ENCODE data around the gene MTM1.

Gene MTM1

DNA sequence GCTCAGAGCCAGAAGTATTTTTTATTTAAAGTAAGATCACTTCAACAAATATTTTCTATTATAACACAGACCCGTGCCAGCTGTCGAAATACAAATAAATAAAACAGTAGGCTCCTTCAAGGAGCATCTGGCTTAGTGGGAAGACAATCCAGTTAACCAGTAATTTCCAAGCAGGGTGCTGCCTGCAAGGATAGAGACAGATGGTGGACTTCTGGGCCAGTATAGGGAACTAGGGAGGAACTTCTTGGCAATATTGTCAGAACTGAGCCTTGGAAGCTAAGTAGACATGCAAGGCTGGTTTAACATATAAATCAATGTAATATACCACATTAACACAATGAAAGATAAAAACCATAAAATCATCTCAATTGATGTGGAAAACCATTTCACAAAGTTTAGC is 107.8 kb downstream of the MTM1 start:
- DNase-seq (ENCODE audit: low spot score) = no peak

DNA sequence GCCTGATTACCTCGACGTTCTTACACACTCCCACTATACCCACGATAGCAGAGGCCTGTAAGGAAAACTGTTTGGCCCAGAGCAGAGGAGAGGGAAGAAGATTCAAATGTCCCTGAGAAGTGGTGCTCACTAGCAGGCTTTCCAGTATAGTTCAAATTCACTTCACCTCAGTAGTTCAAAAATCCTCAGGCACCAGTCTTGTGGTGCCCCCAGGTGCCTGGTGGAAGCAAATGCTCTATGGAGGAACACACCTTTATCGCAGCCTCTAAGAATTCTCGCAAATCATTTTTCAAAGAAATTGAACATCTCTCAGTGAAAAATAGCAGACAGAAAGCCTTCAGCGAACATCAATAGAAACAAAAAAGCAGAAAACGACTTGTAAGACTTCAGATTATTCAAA is 112.6 kb downstream of the MTM1 start:
- no peak for DNase-seq (ENCODE audit: low spot score)

DNA sequence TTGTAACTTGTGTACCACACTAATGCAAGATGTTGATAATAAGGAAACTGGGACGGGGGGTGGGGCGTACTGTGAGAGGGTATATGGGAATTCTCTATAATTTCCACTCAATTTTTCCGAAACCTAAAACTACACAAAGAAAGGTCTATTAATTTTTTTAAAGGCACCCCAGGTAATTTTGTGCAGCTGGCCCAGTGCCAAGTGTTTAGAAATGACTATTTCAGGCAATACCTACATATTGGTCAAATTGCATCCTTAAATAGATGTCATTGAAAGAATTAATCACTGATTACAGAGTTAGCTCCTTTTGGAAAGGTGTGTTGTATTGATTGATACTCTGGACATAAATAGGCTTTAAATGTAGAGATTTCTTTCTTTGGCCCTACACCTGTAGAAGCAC is 114.7 kb downstream of the MTM1 start:
- no peak for DNase-seq (ENCODE audit: low spot score)

DNA sequence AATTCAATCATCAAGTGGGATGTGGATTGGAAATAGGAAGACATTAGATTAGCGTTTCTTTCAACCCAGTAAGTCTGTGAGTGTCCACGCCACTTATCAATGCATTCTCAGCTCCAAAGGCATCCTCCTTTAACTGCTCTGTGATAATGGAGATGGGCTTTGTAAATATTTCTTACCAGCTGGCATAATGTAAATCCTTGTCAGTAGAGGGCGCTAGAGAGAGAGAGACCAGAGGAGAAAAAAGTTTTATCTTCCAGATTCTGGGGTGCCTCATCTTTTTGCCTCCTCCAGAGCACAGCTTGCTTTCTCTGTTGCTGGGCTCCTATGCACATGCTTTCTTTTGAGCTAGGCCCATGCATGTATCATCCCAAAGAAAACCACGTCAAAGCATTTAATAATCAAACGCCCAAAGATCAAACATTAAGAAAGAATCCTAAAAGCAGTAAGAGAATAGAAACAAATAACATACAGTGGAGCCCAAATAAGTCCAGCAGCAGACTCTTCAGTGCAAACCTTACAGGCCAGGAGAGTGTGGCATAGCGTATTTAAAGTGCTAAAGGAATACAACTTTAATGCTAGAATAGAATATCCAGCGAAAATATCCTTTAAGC is 115.2 kb downstream of the MTM1 start:
- DNase-seq (ENCODE audit: low spot score) = peak; percentile 67

DNA sequence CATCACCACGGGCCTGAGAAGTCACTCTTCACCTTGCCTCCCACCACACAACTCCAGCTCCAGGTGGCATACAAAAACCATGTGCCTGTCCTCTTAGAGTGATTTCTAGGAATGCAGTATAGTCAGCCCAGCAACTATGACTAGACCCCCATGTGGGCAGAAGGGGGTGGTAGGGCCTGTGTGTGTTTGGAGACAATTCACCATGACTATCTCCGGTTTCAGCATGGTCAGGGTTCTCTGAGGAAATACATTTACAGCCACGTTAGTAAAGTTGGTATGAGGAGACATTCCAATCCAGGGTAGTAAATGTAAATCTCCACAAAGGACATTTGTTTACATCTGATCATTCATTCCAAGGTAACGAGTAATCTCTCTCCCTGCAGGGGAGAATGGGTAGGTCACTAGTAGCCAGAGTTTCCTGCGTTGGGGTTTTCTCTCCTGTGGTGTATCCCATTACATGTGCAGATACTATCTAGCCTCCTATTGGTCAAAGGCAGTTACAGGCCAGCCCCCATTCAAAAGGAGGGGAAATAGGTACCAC is 120.6 kb downstream of the MTM1 start:
- DNase-seq (ENCODE audit: low spot score) = peak; percentile 82

DNA sequence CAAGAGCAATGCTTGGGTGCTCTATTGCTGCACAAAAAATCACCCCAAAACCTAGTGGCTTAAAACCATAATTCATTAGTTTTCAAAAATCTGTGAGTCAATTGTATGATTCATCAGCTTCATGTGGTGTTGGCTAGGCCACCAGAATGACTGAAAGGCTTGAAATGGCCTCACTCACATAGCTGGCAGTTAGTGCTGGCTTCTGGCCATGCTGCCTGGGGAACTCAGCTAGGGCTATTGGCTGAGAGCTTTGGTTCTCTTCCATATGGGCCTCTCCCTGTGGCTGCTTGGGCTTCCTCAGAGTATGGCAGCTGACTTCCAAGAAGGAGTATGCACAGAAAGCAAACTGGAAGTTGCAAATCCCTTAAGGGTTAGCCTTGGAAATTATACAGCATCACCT is 121.7 kb downstream of the MTM1 start:
- DNase-seq (ENCODE audit: low spot score) = peak; percentile 89

DNA sequence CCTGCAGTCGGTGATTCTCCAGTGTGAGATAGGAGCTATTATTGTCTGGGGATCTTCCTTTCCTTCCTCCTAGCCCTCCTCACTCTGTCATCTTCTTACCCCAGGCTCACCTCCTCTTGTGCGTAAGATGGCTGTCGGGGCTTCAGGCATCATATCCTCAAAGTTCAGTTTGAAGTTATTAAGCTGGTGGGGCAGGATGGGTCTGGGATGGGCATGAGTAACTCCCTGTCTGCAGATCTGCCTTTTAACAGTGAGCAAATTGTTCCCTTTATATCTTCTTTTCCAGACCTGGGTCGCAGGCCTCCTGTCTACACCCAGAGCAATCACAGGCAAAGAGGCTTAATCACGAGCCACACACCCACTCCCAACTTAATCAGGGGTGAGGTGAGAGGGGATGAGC is 123.9 kb downstream of the MTM1 start:
- DNase-seq (ENCODE audit: low spot score) = peak; percentile 15

DNA sequence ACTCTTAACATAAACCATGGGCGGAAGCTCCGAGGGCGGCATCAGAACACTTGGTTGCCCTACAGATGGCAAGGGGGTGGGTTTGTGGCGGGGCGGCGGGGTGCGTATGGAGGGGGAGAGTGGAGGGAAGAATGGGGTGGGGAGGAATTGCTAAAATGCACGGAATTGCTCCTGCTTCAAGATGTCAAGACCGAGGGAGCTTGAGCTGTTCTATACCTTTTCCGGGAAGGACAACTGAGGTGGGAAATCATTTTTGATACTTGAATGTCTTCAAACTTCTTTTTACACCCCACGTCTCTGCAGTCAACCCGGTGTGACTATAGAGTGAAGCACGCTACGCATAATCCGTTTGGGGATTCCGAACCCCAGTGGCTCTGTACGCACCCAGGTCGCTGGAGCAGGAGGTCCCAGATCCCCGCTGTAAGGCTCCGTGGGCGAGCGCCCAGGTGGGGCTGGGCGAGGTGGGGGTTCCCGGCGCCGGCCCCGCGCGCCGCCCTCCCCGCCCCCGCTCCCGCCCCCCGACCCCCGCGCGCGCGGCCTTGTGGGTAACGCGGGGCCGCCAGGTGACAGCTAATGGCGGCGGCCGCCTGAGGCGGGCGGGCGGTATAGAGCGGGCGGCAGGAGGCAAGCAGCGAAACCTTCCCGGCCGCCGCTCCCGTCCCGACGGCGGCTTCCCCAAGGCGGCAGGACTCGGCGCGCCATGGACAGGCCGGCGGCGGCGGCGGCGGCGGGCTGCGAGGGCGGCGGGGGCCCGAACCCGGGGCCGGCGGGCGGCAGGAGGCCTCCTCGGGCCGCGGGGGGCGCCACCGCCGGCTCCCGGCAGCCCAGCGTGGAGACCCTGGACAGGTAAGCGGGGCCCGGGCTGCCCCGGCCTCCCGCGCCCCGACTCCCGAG is 124.7 kb downstream of the MTM1 start, which contains the start of gene MTMR1:
TSS of gene MTMR1 (plus strand) at position 566 of the 894 bp plus-strand sequence. CDS start at position 701, 135 bp downstream.
- peak; percentile 23 for DNase-seq (ENCODE audit: low spot score)

DNA sequence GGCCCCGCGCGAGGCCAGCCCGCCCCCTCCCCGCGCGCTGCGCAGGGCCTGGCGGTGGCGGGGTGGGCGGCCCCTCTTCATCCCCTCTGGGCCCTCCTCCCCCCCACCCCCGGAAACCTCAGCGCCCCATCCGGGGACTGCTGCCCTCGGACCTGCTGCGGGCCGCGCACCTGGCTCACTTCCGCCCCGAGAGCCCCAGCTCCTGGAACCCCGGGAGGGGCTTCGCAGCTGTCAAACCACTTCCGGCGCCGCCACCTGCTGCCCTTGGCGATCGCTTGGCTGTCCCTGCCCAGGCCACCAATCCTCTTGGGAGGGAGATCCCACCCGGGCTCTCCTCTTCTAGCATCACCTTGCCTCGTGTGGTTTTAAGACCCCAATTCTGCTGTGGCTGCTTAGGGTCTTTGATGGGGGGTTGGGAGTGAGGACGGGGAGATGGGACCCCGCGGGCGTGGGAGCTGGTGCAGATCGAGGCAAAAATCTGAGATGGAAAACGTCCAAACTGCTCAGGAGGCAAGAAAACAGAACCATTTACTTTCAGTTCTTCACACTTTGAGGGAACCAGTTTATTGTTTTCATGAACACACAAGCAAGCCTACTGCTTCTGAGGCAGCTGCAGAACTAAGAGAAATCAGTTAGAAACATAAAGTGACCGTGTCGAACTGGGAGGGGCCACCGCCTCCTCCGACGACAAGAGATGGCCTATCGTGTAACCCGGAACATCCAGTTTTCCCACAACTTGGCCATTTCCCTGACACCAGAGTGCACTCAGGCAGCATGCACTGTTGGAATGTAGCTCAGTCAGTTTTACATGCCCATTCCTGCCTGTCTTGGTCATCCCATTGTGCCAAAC is 125.5 kb downstream of the MTM1 start:
- DNase-seq (ENCODE audit: low spot score) = peak; percentile 48

DNA sequence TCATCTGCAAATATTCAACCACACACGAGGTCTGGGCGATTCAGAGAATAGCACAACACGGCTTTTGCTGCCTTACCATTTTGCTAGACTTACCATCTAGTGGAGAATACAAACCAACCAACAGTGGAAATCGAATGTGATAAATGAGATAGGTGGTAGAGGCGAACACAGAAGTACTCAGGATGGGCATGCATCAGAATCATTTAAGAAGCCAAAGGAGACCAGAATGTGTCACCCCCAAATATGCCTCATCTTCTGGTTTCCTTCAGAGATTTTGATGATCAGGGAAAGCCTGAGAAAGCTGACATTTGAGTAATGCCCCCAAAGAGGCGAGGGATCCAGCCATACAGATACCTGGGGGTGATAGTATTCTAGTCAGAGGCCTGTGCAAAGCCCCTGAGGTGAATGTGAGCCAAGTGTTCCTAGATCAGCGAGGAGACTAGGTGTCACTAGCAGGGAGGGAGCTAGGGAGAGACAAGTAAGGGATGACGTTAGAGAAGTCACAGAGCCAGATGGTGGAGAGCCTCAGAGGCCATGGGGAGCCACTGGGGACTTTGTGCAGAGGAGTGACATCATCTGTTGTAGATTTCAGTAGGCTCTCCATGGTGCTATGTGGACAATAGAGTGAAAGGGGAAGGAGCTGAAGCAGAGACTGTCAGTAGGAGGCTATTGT is 126.5 kb downstream of the MTM1 start:
- no peak for DNase-seq (ENCODE audit: low spot score)

DNA sequence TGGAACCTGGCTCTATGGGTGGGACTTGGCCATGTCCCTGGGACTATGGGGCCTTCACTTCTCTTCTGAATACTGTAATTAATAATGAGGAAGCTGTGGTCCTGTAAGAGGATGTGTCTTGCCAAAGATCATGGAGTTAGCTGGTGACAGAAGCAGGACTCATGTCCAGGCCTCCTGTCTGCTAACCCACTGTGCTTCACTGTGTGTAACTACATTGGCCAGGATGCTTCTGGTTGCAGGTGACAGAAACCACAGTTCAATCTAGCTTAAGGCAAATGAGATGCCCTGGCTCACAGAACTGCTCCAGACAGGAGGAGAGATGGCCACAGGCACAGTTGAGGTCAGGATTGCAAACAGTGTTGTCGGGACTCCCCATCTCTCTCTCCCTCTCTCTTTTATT is 127.9 kb downstream of the MTM1 start:
- DNase-seq (ENCODE audit: low spot score) = no peak

DNA sequence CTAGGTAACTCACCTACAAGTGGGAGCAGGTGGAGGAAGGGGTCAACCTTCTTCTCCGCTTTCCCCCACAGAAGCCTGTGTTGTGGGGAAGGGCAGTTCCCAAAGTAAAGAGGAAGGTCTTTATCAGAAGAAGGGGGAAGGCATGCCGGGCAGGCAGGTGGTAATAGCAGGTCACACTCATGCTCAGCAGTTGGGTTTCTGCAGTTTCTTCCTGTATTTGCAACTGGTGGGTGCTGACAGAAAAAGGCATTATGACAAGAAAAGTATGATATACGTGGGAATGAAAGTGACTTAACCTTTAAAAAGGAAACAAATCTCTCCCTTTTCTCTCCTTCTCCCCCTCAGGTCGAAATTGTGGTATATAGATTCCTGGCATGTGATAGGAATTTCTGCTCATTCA is 128.4 kb downstream of the MTM1 start:
- DNase-seq (ENCODE audit: low spot score) = no peak

DNA sequence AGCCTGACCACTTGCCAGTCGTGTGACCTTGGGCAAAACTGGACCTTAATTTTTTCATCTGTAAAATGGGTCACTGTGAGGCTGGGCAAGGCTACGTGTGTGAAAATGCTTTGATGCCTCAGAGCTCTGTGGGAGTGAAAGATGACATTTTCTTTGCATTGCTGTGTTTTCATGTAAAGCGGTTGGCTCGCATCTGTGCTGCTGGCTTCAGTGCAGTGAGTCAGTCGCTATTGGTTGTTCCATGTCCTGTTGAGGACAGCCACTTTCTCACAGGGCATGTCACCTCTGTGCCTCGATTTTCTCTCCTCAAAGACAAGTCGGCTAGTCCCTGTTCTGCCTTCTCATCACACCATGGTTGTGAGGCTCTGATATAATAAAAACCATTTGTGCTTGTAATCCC is 129.2 kb downstream of the MTM1 start:
- DNase-seq (ENCODE audit: low spot score) = no peak

DNA sequence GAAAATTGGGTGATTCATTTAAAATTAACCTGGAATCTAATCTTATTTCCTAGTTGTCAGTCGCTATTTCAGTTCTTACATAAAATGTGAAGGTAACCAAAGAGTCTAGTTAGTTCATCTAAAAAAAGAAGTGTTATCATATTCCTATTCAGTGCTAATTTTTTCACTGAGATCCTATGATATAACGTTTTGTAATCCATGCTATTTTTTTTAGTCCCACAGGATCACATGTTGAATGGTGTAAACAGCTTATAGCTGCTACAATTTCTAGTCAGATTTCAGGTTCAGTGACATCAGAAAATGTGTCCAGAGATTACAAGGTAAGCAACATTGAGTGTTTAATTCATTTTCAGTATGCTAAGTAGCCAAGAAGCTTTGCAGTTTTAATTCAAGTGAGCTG is 130.6 kb downstream of the MTM1 start:
- no peak for DNase-seq (ENCODE audit: low spot score)

DNA sequence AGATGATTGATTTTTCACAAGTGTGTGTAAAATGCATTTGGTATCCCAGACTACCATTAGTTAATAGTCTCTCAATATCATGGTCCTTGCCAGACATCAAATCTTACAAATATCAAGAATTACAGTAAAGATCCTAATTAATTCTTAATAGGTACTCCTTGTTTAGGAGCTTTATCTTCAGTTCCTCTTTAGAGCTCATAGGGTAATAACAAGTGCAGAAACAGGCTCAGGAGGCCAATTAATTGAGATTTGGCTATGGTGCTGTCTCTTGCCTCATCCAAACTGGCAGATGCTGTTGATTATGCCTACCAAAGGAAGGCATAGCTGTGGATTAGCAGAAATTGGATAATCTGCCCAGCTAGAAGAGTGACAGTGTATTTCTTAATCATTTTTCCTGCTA is 131.7 kb downstream of the MTM1 start:
- DNase-seq (ENCODE audit: low spot score) = no peak

DNA sequence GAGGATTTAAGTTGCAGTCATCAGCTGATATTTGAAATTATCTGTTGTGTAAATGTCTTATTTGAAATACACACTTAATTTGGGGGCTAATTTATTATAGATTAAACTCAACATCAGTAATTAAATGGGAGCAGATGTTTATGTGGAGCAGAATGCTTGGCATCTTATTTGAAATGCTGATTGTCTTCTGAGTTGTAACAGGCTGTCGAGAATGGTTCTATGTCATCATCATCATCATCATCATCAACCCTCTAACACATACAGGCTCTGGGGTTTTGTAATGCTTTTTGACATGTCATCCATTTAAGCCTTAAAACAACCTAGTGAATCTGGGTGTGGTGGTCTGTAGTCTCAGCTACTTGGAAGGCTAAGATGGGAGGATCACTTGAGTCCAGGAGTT is 133.0 kb downstream of the MTM1 start:
- DNase-seq (ENCODE audit: low spot score) = no peak

DNA sequence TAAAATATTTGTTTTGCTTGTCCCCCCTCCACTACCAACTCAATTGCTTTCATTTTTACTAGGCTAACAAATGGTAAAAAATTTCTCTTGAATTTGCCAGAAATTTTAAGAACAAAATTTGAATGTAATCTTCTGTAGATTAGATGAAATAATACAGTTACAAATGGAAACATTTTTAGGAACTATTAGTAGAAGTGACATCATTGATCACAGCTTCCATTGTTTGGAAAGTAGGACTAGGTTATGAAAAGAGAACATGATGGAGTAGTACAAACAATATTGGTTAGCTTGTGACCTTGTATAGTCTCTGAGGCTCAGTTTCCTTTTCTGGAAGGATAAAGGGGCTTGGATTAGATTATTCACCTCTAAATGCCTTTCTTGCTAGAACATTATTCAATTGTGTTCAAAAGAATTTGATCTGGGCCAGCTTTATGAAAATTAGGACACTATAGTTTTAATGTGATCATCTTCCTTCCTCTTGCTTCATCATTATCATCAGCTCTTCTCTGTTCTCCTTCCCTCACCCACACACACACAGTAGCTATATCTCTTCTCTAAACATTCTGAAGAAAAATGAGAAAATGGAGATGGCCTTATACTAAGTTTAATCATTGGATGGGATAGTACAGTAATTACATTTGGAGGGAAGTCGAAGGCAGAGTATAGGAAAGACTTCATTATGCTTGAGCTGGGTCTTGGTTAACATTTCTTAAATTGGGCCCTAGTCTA is 134.7 kb downstream of the MTM1 start:
- no peak for DNase-seq (ENCODE audit: low spot score)

DNA sequence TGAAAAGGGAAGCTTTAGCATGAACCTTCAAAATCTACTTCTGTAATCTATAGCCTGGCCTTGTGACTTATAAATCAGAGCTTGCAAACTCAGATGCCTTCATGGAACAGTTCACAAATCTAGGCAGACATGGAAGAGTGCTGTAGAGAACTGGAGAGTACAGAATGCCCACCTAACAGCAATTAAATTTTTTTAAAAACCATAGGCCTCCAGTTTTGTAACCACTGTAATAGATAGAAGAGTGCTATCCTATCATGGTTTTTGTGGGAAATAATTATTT is 135.2 kb downstream of the MTM1 start:
- DNase-seq (ENCODE audit: low spot score) = no peak

DNA sequence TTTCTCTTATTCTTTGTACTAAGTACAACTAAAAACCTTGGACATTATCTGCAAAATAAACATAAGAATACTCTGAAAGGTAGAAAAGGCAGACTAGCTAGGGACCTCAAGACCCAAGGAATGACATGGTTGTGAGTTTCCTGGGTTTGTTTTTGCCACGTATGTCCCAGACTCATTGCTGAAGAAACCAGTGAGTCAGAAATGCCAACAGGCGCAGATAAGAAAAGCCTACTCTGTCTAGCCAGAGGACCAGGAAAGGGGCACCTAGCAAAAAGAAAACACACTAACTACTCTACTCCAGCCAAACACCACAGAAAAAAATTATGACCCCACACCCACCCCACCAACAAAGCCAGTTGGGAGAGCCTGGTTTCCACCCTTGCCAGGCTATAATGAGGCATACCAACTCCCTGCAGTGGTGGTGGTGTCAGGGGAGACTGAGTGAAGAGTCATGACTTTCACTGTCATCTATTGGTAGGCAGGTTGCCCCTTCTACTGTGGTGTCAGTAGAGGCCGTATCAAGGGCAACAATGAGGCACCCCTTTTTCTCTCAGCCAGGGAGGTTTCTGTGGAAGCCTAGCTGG is 135.7 kb downstream of the MTM1 start:
- DNase-seq (ENCODE audit: low spot score) = peak; percentile 40

DNA sequence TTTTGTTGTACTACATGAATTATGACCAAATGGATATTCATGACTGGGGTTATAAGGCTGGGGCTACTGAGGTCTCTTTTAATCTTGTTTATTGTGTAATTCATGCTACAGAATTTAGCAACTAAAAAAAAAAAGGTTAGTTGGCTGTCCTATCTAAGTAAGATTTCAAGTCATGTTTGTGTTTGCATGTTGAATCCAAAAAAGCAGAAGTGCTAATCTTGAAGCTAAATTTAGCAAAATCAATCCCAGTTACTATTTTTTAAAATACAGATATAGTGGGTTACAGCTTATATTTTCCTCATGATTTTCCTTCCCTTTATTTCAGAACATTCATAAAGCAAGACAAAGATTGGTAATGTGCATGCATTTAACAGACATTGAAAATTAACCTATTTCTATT is 144.2 kb downstream of the MTM1 start:
- DNase-seq (ENCODE audit: low spot score) = no peak

DNA sequence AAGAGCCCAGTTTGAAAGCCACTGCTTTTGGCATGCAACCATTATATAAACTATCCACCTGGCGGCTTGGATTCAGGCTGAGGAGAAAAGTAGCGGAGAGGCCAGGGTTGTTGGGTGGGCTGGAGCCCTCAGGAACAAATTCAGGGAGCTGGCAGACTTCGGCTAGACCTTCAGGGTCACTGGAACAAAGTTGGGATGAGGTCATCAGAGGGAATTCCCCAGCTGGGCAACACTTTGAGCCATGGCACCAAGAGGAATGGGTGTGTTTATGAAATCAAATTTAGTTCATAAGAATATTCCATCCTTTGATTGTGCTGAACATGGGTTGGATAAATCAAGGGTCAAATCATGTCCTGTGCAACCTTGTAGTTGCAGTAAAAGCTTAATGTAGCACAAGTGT is 146.8 kb downstream of the MTM1 start:
- DNase-seq (ENCODE audit: low spot score) = no peak
